ENCODE measurements around the gene DMRTC2.

GRCh38 chr19:41892173-41892902 is 47.5 kb downstream of the DMRTC2 start:
- TF ChIP-seq CTCF (IDR thresholded peaks at IDR 0.05) (no peak), POLR2A (IDR thresholded peaks at IDR 0.05) (no peak), EP300 (IDR thresholded peaks at IDR 0.05) (no peak)

Measured in tibial nerve (tissue), 4 donors.